Measurements from ENCODE around the gene ID4.

The ID4 gene

GRCh38 chr6:19848465-19849029, 11.4 kb downstream of the ID4 start:
- no peak for TF ChIP-seq EZH2phosphoT487 (IDR thresholded peaks at IDR 0.05; ENCODE audit: borderline replicate concordance)
- no peak for TF ChIP-seq CTCF (conservative IDR thresholded peaks at IDR 0.05; ENCODE audit: low read length)
- H2AFZ ChIP-seq (ENCODE audit: low read length): 0 out of 2 replicates have a peak overlapping the region, but pooled peaks have one; percentile 39
- no peaks in the 10 kb centered on the region for H4K20me1 ChIP-seq (ENCODE audit: insufficient read depth, low read length, poor library complexity, severe bottlenecking)

GRCh38 chr6:19849196-19849595, 12.0 kb downstream of the ID4 start:
- H3K36me3 ChIP-seq (ENCODE audit: insufficient read depth, low read length): no peaks in the 10 kb centered on the region
- no peaks in the 10 kb centered on the region for H3K27me3 ChIP-seq (ENCODE audit: insufficient read depth, low read length, poor library complexity, severe bottlenecking)
- H4K20me1 ChIP-seq (ENCODE audit: insufficient read depth, low read length, poor library complexity, severe bottlenecking): no peaks in the 10 kb centered on the region
- no peaks in the 10 kb centered on the region for H3K4me1 ChIP-seq (ENCODE audit: insufficient read depth, low read length, poor library complexity, severe bottlenecking)
- H3K79me2 ChIP-seq (ENCODE audit: insufficient read depth, low read length): no peaks in the 10 kb centered on the region
- no peaks in the 10 kb centered on the region for H3K9me2 ChIP-seq (replicated peaks; ENCODE audit: low read depth, low read length)
- H3K4me2 ChIP-seq (ENCODE audit: low read depth, low read length, poor library complexity, severe bottlenecking): no peak overlapping the region
- H2AFZ ChIP-seq (ENCODE audit: low read length): peak overlapping the region; percentile 39; the same call in 1 of the 2 replicates
- TF ChIP-seq EZH2phosphoT487 (IDR thresholded peaks at IDR 0.05; ENCODE audit: borderline replicate concordance): no peak
- no peak for TF ChIP-seq CTCF (conservative IDR thresholded peaks at IDR 0.05; ENCODE audit: low read length)
- no peaks in the 10 kb centered on the region for H3K9me3 ChIP-seq (ENCODE audit: insufficient read depth, low read depth, low read length)
- H3K9ac ChIP-seq (ENCODE audit: low read depth, low read length, poor library complexity, severe bottlenecking): no peak overlapping the region
- H3K4me3 ChIP-seq (ENCODE audit: low read length, poor library complexity, severe bottlenecking): no peak overlapping the region
- H3F3A ChIP-seq (ENCODE audit: low read depth): no peaks in the 10 kb centered on the region

More at GRCh38 chr6:19848465-19849029, 11.4 kb downstream of the ID4 start:
- Histone ChIP-seq H3K9me3 (ENCODE audit: insufficient read depth, low read depth, low read length) (no peaks in the 10 kb centered on the region), H3F3A (ENCODE audit: low read depth) (no peaks in the 10 kb centered on the region), H3K36me3 (ENCODE audit: insufficient read depth, low read length) (no peaks in the 10 kb centered on the region), H3K4me1 (ENCODE audit: insufficient read depth, low read length, poor library complexity, severe bottlenecking) (no peaks in the 10 kb centered on the region), H3K4me2 (ENCODE audit: low read depth, low read length, poor library complexity, severe bottlenecking) (no peak overlapping the region), H3K4me3 (ENCODE audit: low read length, poor library complexity, severe bottlenecking) (no peak overlapping the region), H3K9me2 (replicated peaks; ENCODE audit: low read depth, low read length) (no peaks in the 10 kb centered on the region), H3K27me3 (ENCODE audit: insufficient read depth, low read length, poor library complexity, severe bottlenecking) (no peaks in the 10 kb centered on the region), H3K9ac (ENCODE audit: low read depth, low read length, poor library complexity, severe bottlenecking) (no peak overlapping the region), H3K79me2 (ENCODE audit: insufficient read depth, low read length) (no peaks in the 10 kb centered on the region)

DNA sequence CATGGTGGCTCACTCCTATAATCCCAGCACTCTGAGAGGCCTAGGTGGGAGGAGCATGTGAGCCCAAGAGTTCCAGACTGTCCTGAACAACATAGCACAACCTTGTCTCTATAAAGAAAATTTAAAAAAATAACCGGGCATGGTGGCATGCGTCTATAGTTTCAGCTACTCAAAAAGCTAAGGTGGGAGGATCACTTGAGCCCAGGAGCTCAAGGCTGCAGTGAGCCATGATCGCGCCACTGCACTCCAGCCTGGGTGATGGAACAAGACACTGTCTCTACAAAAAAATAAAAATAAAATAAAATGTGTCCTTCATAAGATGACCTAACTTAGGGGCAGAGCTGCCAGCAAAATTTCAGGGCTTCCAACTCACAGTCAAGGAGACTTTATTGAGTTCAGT, 12.6 kb downstream of the ID4 start:
- no peak overlapping the region for H3K9ac ChIP-seq (ENCODE audit: low read depth, low read length, poor library complexity, severe bottlenecking)
- TF ChIP-seq CTCF (conservative IDR thresholded peaks at IDR 0.05; ENCODE audit: low read length) (no peak), EZH2phosphoT487 (IDR thresholded peaks at IDR 0.05; ENCODE audit: borderline replicate concordance) (no peak)
- H3K9me2 ChIP-seq (replicated peaks; ENCODE audit: low read depth, low read length): no peaks in the 10 kb centered on the region
- H3K4me3 ChIP-seq (ENCODE audit: low read length, poor library complexity, severe bottlenecking): no peak overlapping the region
- no peaks in the 10 kb centered on the region for H3K4me1 ChIP-seq (ENCODE audit: insufficient read depth, low read length, poor library complexity, severe bottlenecking)
- H3K79me2 ChIP-seq (ENCODE audit: insufficient read depth, low read length): no peaks in the 10 kb centered on the region
- no peaks in the 10 kb centered on the region for H3K27me3 ChIP-seq (ENCODE audit: insufficient read depth, low read length, poor library complexity, severe bottlenecking)
- no peaks in the 10 kb centered on the region for H3K36me3 ChIP-seq (ENCODE audit: insufficient read depth, low read length)
- no peaks in the 10 kb centered on the region for H3K9me3 ChIP-seq (ENCODE audit: insufficient read depth, low read depth, low read length)
- H3K4me2 ChIP-seq (ENCODE audit: low read depth, low read length, poor library complexity, severe bottlenecking): no peak overlapping the region
- no peaks in the 10 kb centered on the region for H4K20me1 ChIP-seq (ENCODE audit: insufficient read depth, low read length, poor library complexity, severe bottlenecking)
- no peaks in the 10 kb centered on the region for H3F3A ChIP-seq (ENCODE audit: low read depth)
- H2AFZ ChIP-seq (ENCODE audit: low read length): no peak overlapping the region

Measured in Loucy (cell line).